Measurements from ENCODE around the gene URB2. TPM values are rescaled to one million over a fixed set of nuclear protein-coding genes. Genes with fewer than 3 reads are reported as not detected.
A peak's percentile ranks its signal among the peaks of the same experiment; 100 is the strongest.

Gene URB2
- total and polyA plus RNA-seq, 2 donors (not counting 1 experiment from before 2014, with no cell fraction given): 5.4 to 9.6 TPM

- H3K27me3 Mint-ChIP-seq: no peaks in the 10 kb centered on the region
- intact Hi-C loops (cut with micrococcal nuclease): no loop called here
- peaks cover 51% of the 10 kb centered on the region for H3K4me1 Mint-ChIP-seq
- TF ChIP-seq EZH2 (IDR thresholded peaks at IDR 0.05; ENCODE audit: borderline replicate concordance, insufficient read depth, low read depth, low read length, poor library complexity, severe bottlenecking): no peak
- TF ChIP-seq CTCF (IDR thresholded peaks at IDR 0.05): no peak
- DNase-seq (no peak), ATAC-seq (ENCODE audit: low read depth) (no peak)
- Histone ChIP-seq H3K27me3 (replicated peaks in 1 of 4; ENCODE audit: control extremely low read depth in 1 of 4, control insufficient read depth in 3 of 4, insufficient read depth in 4 of 4, low read length in 3 of 4) (no peaks in the 10 kb centered on the region), H2AFZ (ENCODE audit: insufficient read depth, low read depth, low read length, poor library complexity, severe bottlenecking) (no peak overlapping the region), H3K36me3 (replicated peaks in 1 of 2; ENCODE audit: control extremely low read depth in 1 of 2, control insufficient read depth in 1 of 2, extremely low read depth in 1 of 2, insufficient read depth in 2 of 2, low read length in 1 of 2) (no peaks in the 10 kb centered on the region), H3K79me2 (ENCODE audit: control insufficient read depth, insufficient read depth, low read length) (peaks cover 88% of the 10 kb centered on the region), H3K27ac (ENCODE audit: low read length in 2 of 2) (no peak overlapping the region), H3K4me1 (ENCODE audit: control insufficient read depth in 2 of 2, insufficient read depth in 2 of 2, low read length in 2 of 2) (peaks cover 25 to 28% of the 10 kb centered on the region in 2 donors), H3K4me2 (replicated peaks; ENCODE audit: low read depth, low read length, poor library complexity, severe bottlenecking) (no peak overlapping the region), H3K4me3 (ENCODE audit: control extremely low read depth in 1 of 5, extremely low read depth in 1 of 5, insufficient read depth in 1 of 5, low read depth in 2 of 5, low read length in 4 of 5) (no peak overlapping the region), H3K9me3 (ENCODE audit: control extremely low read depth in 1 of 3, control insufficient read depth in 2 of 3, insufficient read depth in 1 of 3, low read length in 2 of 3) (no peaks in the 10 kb centered on the region), H3K9ac (ENCODE audit: low read length) (no peak overlapping the region), H4K20me1 (ENCODE audit: control insufficient read depth, insufficient read depth, low read length, poor library complexity, severe bottlenecking) (peaks cover 46% of the 10 kb centered on the region)
- 98% methylated on average over 3 of the region's 5 CpGs for WGBS (ENCODE audit: insufficient coverage)
- ChIA-PET CTCF (interaction anchor here (0.6 to 1.8 kb wide), 2 partner anchors 25 to 45 kb away, joined by 3 to 4 read pairs; no protein-coding TSS in a partner anchor), POLR2A (no interaction called here)
- H3K9me3 Mint-ChIP-seq (ENCODE audit: insufficient read depth): no peaks in the 10 kb centered on the region
- H3K4me3 Mint-ChIP-seq: no peak overlapping the region
- no peak overlapping the region for H3K27ac Mint-ChIP-seq
Observed at GRCh38 chr1:229623225-229623624, 2.8 kb upstream of the URB2 start.

GRCh38 chr1:229623838-229624237, 2.2 kb upstream of the URB2 start:
- no peak for DNase-seq
- Histone ChIP-seq H4K20me1 (ENCODE audit: control insufficient read depth, insufficient read depth, low read length, poor library complexity, severe bottlenecking) (peaks cover 40% of the 10 kb centered on the region), H3K27me3 (replicated peaks in 1 of 4; ENCODE audit: control extremely low read depth in 1 of 4, control insufficient read depth in 3 of 4, insufficient read depth in 4 of 4, low read length in 3 of 4) (no peaks in the 10 kb centered on the region), H3K79me2 (ENCODE audit: control insufficient read depth, insufficient read depth, low read length) (peaks cover 83% of the 10 kb centered on the region), H3K4me2 (replicated peaks; ENCODE audit: low read depth, low read length, poor library complexity, severe bottlenecking) (no peak overlapping the region), H3K9me3 (ENCODE audit: control extremely low read depth in 1 of 3, control insufficient read depth in 2 of 3, insufficient read depth in 1 of 3, low read length in 2 of 3) (no peaks in the 10 kb centered on the region), H3K27ac (ENCODE audit: low read length in 2 of 2) (no peak overlapping the region), H3K9ac (ENCODE audit: low read length) (no peak overlapping the region), H3K4me1 (ENCODE audit: control insufficient read depth in 2 of 2, insufficient read depth in 2 of 2, low read length in 2 of 2) (peaks cover 25 to 28% of the 10 kb centered on the region in 2 donors), H3K4me3 (ENCODE audit: control extremely low read depth in 1 of 5, extremely low read depth in 1 of 5, insufficient read depth in 1 of 5, low read depth in 2 of 5, low read length in 4 of 5) (no peak overlapping the region), H2AFZ (ENCODE audit: insufficient read depth, low read depth, low read length, poor library complexity, severe bottlenecking) (no peak overlapping the region), H3K36me3 (replicated peaks in 1 of 2; ENCODE audit: control extremely low read depth in 1 of 2, control insufficient read depth in 1 of 2, extremely low read depth in 1 of 2, insufficient read depth in 2 of 2, low read length in 1 of 2) (no peaks in the 10 kb centered on the region)
- Mint-ChIP-seq H3K9me3 (ENCODE audit: insufficient read depth) (no peaks in the 10 kb centered on the region), H3K4me1 (peaks cover 56% of the 10 kb centered on the region), H3K27me3 (no peaks in the 10 kb centered on the region), H3K27ac (no peak overlapping the region), H3K4me3 (peak overlapping the region; percentile 58)
- intact Hi-C loops (cut with micrococcal nuclease): no loop called here
- WGBS (ENCODE audit: insufficient coverage): 75% methylated on average over 1 of the region's 1 CpG
- TF ChIP-seq EZH2 (IDR thresholded peaks at IDR 0.05; ENCODE audit: borderline replicate concordance, insufficient read depth, low read depth, low read length, poor library complexity, severe bottlenecking) (no peak), CTCF (IDR thresholded peaks at IDR 0.05) (no peak)
- no peak for ATAC-seq (ENCODE audit: low read depth)
- ChIA-PET POLR2A (no interaction called here), CTCF (interaction anchor here (0.6 to 4.5 kb wide), 4 partner anchors 26 to 109 kb away, joined by 3 to 38 read pairs (median 4); partner anchors contain the start of gene ABCB10)
